ENCODE data around the gene ROR1. TPM values are rescaled to one million over a fixed set of nuclear protein-coding genes. Genes with fewer than 3 reads are reported as not detected.

ROR1 gene
- total and polyA plus RNA-seq, 7 donors = 0.13 to 2.8 (median 1.2) TPM

GRCh38 chr1:63921359-63921758 lies 147.5 kb downstream of the ROR1 start:
- intact Hi-C loops (cut with DNase I) = loop anchor here in 1 of 2 donors (10.0 kb wide), 1 partner anchor 147 kb away; the partner anchor contains the start of gene ROR1
- no peak for TF ChIP-seq CTCF (IDR thresholded peaks at IDR 0.05)
- H3K27me3 ChIP-seq (ENCODE audit: insufficient read depth in 3 of 3, low read length in 2 of 3) = no peaks in the 10 kb centered on the region
- 93 to 96% (median 93%) methylated on average over 5 of the region's 5 CpGs for WGBS, 3 donors
- no peaks in the 10 kb centered on the region for H3K36me3 ChIP-seq (ENCODE audit: insufficient read depth in 1 of 2, low read depth in 1 of 2)
- H3K4me3 ChIP-seq = no peak overlapping the region
- ATAC-seq = no peak
- H3K4me1 ChIP-seq = peaks cover 19% of the 10 kb centered on the region
- H3K9me3 ChIP-seq = no peaks in the 10 kb centered on the region
- DNase-seq = no peak
- H3K27ac ChIP-seq = no peak overlapping the region

DNA sequence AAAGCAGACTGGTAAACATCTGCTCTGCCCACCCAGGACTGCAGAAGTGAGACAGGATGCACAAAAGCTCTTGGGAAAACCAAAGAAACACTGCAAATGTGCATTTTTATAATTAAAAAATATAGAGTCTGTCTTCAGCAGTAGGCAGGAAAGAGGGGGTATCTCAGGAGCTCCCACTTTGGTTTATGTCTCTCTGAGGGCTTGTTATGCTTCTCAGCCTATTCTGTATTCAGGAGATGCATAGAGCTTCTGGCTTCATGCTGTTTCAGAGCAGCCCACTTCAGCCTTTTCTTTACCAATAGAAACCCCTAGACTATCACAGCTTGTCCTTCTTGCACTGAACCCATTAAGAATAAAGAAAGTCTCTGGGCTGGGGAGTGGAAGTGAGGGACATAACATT lies 148.0 kb downstream of the ROR1 start:
- DNase-seq = no peak
- intact Hi-C loops (cut with DNase I) = loop anchor here in 1 of 2 donors (10.0 kb wide), 1 partner anchor 147 kb away; the partner anchor contains the start of gene ROR1
- TF ChIP-seq CTCF (IDR thresholded peaks at IDR 0.05) = no peak

GRCh38 chr1:63922848-63923247 lies 149.0 kb downstream of the ROR1 start:
- no peaks in the 10 kb centered on the region for H3K36me3 ChIP-seq (ENCODE audit: insufficient read depth in 1 of 2, low read depth in 1 of 2)
- H3K4me3 ChIP-seq = no peak overlapping the region
- H3K27me3 ChIP-seq (ENCODE audit: insufficient read depth in 3 of 3, low read length in 2 of 3) = no peaks in the 10 kb centered on the region
- DNase-seq (peak in 1 of 2 donors; percentile 70), ATAC-seq (peak; percentile 92 to 98 (median 96))
- 22 to 39% (median 26%) methylated on average over 6 of the region's 6 CpGs for WGBS, 3 donors
- intact Hi-C loops (cut with DNase I) = loop anchor here in 1 of 2 donors (10.0 kb wide), 1 partner anchor 148 kb away; the partner anchor contains the start of gene ROR1
- H3K4me1 ChIP-seq = peaks cover 23% of the 10 kb centered on the region
- peak overlapping the region; percentile 76 for H3K27ac ChIP-seq
- H3K9me3 ChIP-seq = no peaks in the 10 kb centered on the region
- no peak for TF ChIP-seq CTCF (IDR thresholded peaks at IDR 0.05)

More for the DNA sequence above, 148.0 kb downstream of the ROR1 start:
- ATAC-seq = no peak
- Histone ChIP-seq H3K4me3 (no peak overlapping the region), H3K27me3 (ENCODE audit: insufficient read depth in 3 of 3, low read length in 2 of 3) (no peaks in the 10 kb centered on the region), H3K27ac (peak overlapping the region; percentile 76), H3K9me3 (no peaks in the 10 kb centered on the region), H3K4me1 (peaks cover 19% of the 10 kb centered on the region), H3K36me3 (ENCODE audit: insufficient read depth in 1 of 2, low read depth in 1 of 2) (no peaks in the 10 kb centered on the region)

DNA sequence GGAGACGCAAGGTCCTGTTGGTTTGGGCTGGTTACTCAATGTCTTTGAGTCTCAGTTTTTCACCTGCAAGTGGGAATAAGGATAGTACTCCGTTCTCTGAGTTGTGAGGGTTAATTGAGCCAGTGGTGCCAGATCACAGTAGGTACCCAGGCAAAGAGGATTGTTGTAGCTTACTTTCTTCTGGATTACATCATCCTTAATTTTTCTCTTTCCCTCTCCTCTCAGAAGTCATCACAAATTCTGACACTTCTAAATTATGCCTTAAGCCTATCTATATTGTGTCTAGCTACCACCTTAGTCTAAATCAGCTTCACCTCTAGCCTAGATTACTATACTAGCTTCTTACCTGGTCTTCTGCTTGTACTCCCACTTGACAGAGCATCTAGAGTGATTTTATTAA lies 149.5 kb downstream of the ROR1 start:
- no peak for DNase-seq
- H3K4me1 ChIP-seq = peaks cover 26% of the 10 kb centered on the region
- TF ChIP-seq CTCF (IDR thresholded peaks at IDR 0.05) = no peak
- peak in 2 of 4 donors; percentile 16 to 24 for ATAC-seq
- WGBS, 3 donors = 77 to 100% (median 84%) methylated on average over 2 of the region's 2 CpGs
- H3K36me3 ChIP-seq (ENCODE audit: insufficient read depth in 1 of 2, low read depth in 1 of 2) = no peaks in the 10 kb centered on the region
- no peaks in the 10 kb centered on the region for H3K9me3 ChIP-seq
- H3K27me3 ChIP-seq (ENCODE audit: insufficient read depth in 3 of 3, low read length in 2 of 3) = no peaks in the 10 kb centered on the region
- intact Hi-C loops (cut with DNase I) = loop anchor here in 1 of 2 donors (10.0 kb wide), 1 partner anchor 149 kb away; the partner anchor contains the start of gene ROR1
- H3K27ac ChIP-seq = peak overlapping the region; percentile 76
- H3K4me3 ChIP-seq = no peak overlapping the region

- Histone ChIP-seq H3K4me1 (peaks cover 39% of the 10 kb centered on the region), H3K4me3 (no peak overlapping the region), H3K27me3 (ENCODE audit: insufficient read depth in 3 of 3, low read length in 2 of 3) (no peaks in the 10 kb centered on the region), H3K36me3 (ENCODE audit: insufficient read depth in 1 of 2, low read depth in 1 of 2) (no peaks in the 10 kb centered on the region), H3K9me3 (no peaks in the 10 kb centered on the region), H3K27ac (no peak overlapping the region)
- DNase-seq (no peak), ATAC-seq (no peak)
- no peak for TF ChIP-seq CTCF (IDR thresholded peaks at IDR 0.05)
- 92 to 93% (median 93%) methylated on average over 3 of the region's 3 CpGs for WGBS, 3 donors
- intact Hi-C loops (cut with DNase I) = loop anchor here in 1 of 2 donors (10.0 kb wide), 1 partner anchor 150 kb away; the partner anchor contains the start of gene ROR1
Observed at GRCh38 chr1:63924600-63924999, 150.8 kb downstream of the ROR1 start.
